Stomach (tissue), 9 donors: ENCODE measurements around the gene PHRF1. TPM values are rescaled to one million over a fixed set of nuclear protein-coding genes. Genes with fewer than 3 reads are reported as not detected.

ENCODE experiments used
- DNase-seq, 2 donors: peaks; one replicate each; pipeline versions ENCODE4 v3.0.0 to v3.0.0-alpha.2; 2013 to 2019
- H3K27ac ChIP-seq, 5 donors: fragments of 200-600 bp in 4 of 5; sonication (generic) in 4 of 5; one replicate each; pipeline ENCODE4 v1.5.1; 2013 to 2019; ENCODE audit warnings: mild to moderate bottlenecking in 1 of 5, moderate library complexity in 1 of 5
- H3K27me3 ChIP-seq, 3 donors: fragments of 200-600 bp; sonication (generic); one replicate each; pipeline ENCODE4 v1.5.1; 2017 to 2019; ENCODE audit warnings: mixed run types in 1 of 3
- H3K36me3 ChIP-seq, 4 donors: fragments of 200-600 bp; sonication (generic); 1 replicate in 3 of 4; 2 replicates in 1 of 4; pipeline ENCODE4 v1.5.1; 2016 to 2019
- H3K4me1 ChIP-seq, 4 donors: fragments of 200-600 bp; sonication (generic); one replicate each; pipeline ENCODE4 v1.5.1; 2016 to 2019
- H3K4me3 ChIP-seq, 4 donors: fragments of 200-600 bp; sonication (generic) in 3 of 4; one replicate each; pipeline ENCODE4 v1.5.1; 2016 to 2019; ENCODE audit warnings: mild to moderate bottlenecking in 1 of 4
- H3K9me3 ChIP-seq, 4 donors: fragments of 200-600 bp; sonication (generic); one replicate each; pipeline ENCODE4 v1.5.1; 2016 to 2019
- CTCF ChIP-seq, 7 experiments: fragments of 450-650 bp in 4 of 7; fragments of 200-600 bp in 3 of 7; sonication (generic) in 3 of 7; IDR thresholded peaks; one replicate each; pipeline ENCODE4 v1.5.1; 2016 to 2019; ENCODE audit warnings: antibody characterized with exemption in 7 of 7, control low read depth in 2 of 7, mild to moderate bottlenecking in 1 of 7
- EP300 ChIP-seq: sonication (generic); formaldehyde crosslinking; IDR thresholded peaks from one replicate; pipeline ENCODE4 v1.6.1; 2017; ENCODE audit warnings: antibody characterized with exemption
- POLR2A ChIP-seq, 4 donors: fragments of 450-650 bp; IDR thresholded peaks; one replicate each; pipeline ENCODE4 v1.6.1; 2016; ENCODE audit warnings: antibody characterized with exemption in 4 of 4, control low read depth in 2 of 4, mild to moderate bottlenecking in 1 of 4, moderate library complexity in 1 of 4
- POLR2AphosphoS5 ChIP-seq, 3 donors: sonication (generic); formaldehyde crosslinking; IDR thresholded peaks; one replicate each; pipeline ENCODE4 v1.6.1; 2016; ENCODE audit warnings: antibody characterized with exemption in 3 of 3
- WGBS, 5 donors: extraction: QIAGEN DNeasy Blood & Tissue Kit in 3 of 5; methylation state at CpG; one replicate each; pipeline versions ENCODE4 v1.1.5 to v1.1.7; 2013 to 2018; 5-methylcytosine and 5-hydroxymethylcytosine counted together
- intact Hi-C: fragments of 100-400 bp; cut with DNase I; formaldehyde crosslinking; loops from one replicate; pipeline ENCODE4 v1.15.1; 2023; ENCODE audit warnings: low total_unique reads
- polyA plus RNA-seq, 3 donors: library from polyadenylated mRNA; stranded (reverse); fragments of 200-250 nt; gene quantifications; one replicate each; pipeline ENCODE4 v1.2.3, GENCODE V29; 2013
- total RNA-seq, 5 donors: library from RNA; depleted of rRNA; stranded (reverse); fragments of >200 nt; gene quantifications; one replicate each; pipeline versions ENCODE4 v1.1.0 to v1.2.3, GENCODE V29; 2014 to 2016
- donor health status: healthy with polysubstance abuse.
- donor health status: Bipolar disorder and iron deficiency.
- donor health status: healthy.

Gene PHRF1
- total and polyA plus RNA-seq, 8 donors, result 7.9 to 60.8 (median 19.5) TPM

- Histone ChIP-seq H3K4me1 (peaks cover 0 to 24% (median 1%) of the 10 kb centered on the region in 4 donors), H3K4me3 (no peak overlapping the region), H3K27me3 (no peaks in the 10 kb centered on the region), H3K27ac (no peak overlapping the region), H3K36me3 (peaks cover 80 to 100% (median 100%) of the 10 kb centered on the region in 4 donors), H3K9me3 (no peaks in the 10 kb centered on the region)
- TF ChIP-seq POLR2AphosphoS5 (IDR thresholded peaks at IDR 0.05), result no peak
- WGBS, 5 donors, result 80 to 89% (median 84%) methylated on average over 11 of the region's 11 CpGs
- intact Hi-C loops, result no loop called here
- no peak for DNase-seq
Measured at GRCh38 chr11:590997-591396, 14.7 kb downstream of the PHRF1 start.

GRCh38 chr11:592501-592900 is 16.2 kb downstream of the PHRF1 start:
- H3K27ac ChIP-seq, result no peak overlapping the region
- peaks cover 81 to 100% (median 100%) of the 10 kb centered on the region in 4 donors for H3K36me3 ChIP-seq
- H3K4me3 ChIP-seq, result no peak overlapping the region
- intact Hi-C loops, result no loop called here
- DNase-seq, result no peak
- 94 to 98% (median 96%) methylated on average over 22 of the region's 22 CpGs for WGBS, 5 donors
- peaks cover 0 to 9% (median 0%) of the 10 kb centered on the region in 4 donors for H3K4me1 ChIP-seq
- H3K27me3 ChIP-seq, result no peaks in the 10 kb centered on the region
- H3K9me3 ChIP-seq, result no peaks in the 10 kb centered on the region
- TF ChIP-seq EP300, result no peak
- TF ChIP-seq CTCF (IDR thresholded peaks at IDR 0.05), result no peak
- no peak for TF ChIP-seq POLR2A (IDR thresholded peaks at IDR 0.05)
- no peak for TF ChIP-seq POLR2AphosphoS5 (IDR thresholded peaks at IDR 0.05)

GRCh38 chr11:592918-593317 is 16.6 kb downstream of the PHRF1 start:
- Histone ChIP-seq H3K36me3 (peaks cover 82 to 100% (median 100%) of the 10 kb centered on the region in 4 donors), H3K27me3 (no peaks in the 10 kb centered on the region), H3K4me1 (peaks cover 0 to 5% (median 0%) of the 10 kb centered on the region in 4 donors), H3K27ac (no peak overlapping the region), H3K9me3 (no peaks in the 10 kb centered on the region), H3K4me3 (no peak overlapping the region)
- TF ChIP-seq POLR2A (IDR thresholded peaks at IDR 0.05) (no peak), CTCF (IDR thresholded peaks at IDR 0.05) (no peak), POLR2AphosphoS5 (IDR thresholded peaks at IDR 0.05) (no peak), EP300 (no peak)
- intact Hi-C loops, result no loop called here
- 82 to 93% (median 89%) methylated on average over 10 of the region's 10 CpGs for WGBS, 5 donors
- DNase-seq, result no peak

GRCh38 chr11:593347-593746 is 17.1 kb downstream of the PHRF1 start:
- TF ChIP-seq EP300 (no peak), CTCF (IDR thresholded peaks at IDR 0.05) (no peak)

GRCh38 chr11:595400-595799 is 19.1 kb downstream of the PHRF1 start:
- Histone ChIP-seq H3K4me3 (no peak overlapping the region), H3K27ac (no peak overlapping the region), H3K36me3 (peaks cover 87 to 100% (median 100%) of the 10 kb centered on the region in 4 donors), H3K9me3 (no peaks in the 10 kb centered on the region), H3K27me3 (no peaks in the 10 kb centered on the region), H3K4me1 (no peaks in the 10 kb centered on the region)
- no peak for TF ChIP-seq POLR2A (IDR thresholded peaks at IDR 0.05)
- TF ChIP-seq POLR2AphosphoS5 (IDR thresholded peaks at IDR 0.05), result no peak
- TF ChIP-seq EP300, result no peak
- TF ChIP-seq CTCF (IDR thresholded peaks at IDR 0.05), result no peak
- DNase-seq, result no peak
- intact Hi-C loops, result no loop called here
- 90 to 92% (median 90%) methylated on average over 8 to 10 of the region's 10 CpGs for WGBS, 5 donors

More at GRCh38 chr11:593347-593746, 17.1 kb downstream of the PHRF1 start:
- intact Hi-C loops, result no loop called here
- Histone ChIP-seq H3K36me3 (peaks cover 84 to 100% (median 100%) of the 10 kb centered on the region in 4 donors), H3K4me3 (no peak overlapping the region), H3K27ac (no peak overlapping the region), H3K9me3 (no peaks in the 10 kb centered on the region), H3K27me3 (no peaks in the 10 kb centered on the region), H3K4me1 (peaks cover 0 to under 1% (median 0%) of the 10 kb centered on the region in 4 donors)
- WGBS, 5 donors, result 91 to 97% (median 95%) methylated on average over 21 of the region's 21 CpGs
- DNase-seq, result no peak
